Tibial artery (tissue), 4 donors: ENCODE data around the gene WDR82.

Source experiments
- DNase-seq, 2 donors: peaks; one replicate each; pipeline ENCODE4 v3.0.0-alpha.2; 2019
- H3K27ac ChIP-seq, 2 donors: fragments of 200-600 bp; sonication (generic) in 1 of 2; 1 replicate in 1 of 2; 2 replicates in 1 of 2; pipeline ENCODE4 v1.5.1; 2018 to 2019; ENCODE audit warnings: mild to moderate bottlenecking in 1 of 2
- H3K27me3 ChIP-seq, 2 donors: fragments of 200-600 bp; sonication (generic) in 1 of 2; one replicate each; pipeline versions ENCODE4 v1.5.1 to v1.6.0; 2016 to 2019
- H3K36me3 ChIP-seq, 3 donors: fragments of 200-600 bp; sonication (generic) in 2 of 3; one replicate each; pipeline ENCODE4 v1.5.1; 2016 to 2019; ENCODE audit warnings: mild to moderate bottlenecking in 2 of 3
- H3K4me1 ChIP-seq, 4 donors: fragments of 200-600 bp; sonication (generic) in 2 of 4; 1 replicate in 3 of 4; 2 replicates in 1 of 4; pipeline ENCODE4 v1.5.1; 2016 to 2019
- H3K4me3 ChIP-seq, 2 donors: fragments of 200-600 bp; sonication (generic) in 1 of 2; 1 replicate in 1 of 2; 2 replicates in 1 of 2; pipeline ENCODE4 v1.5.1; 2018 to 2019; ENCODE audit warnings: mild to moderate bottlenecking in 2 of 2
- H3K9me3 ChIP-seq, 3 donors: fragments of 200-600 bp; sonication (generic) in 1 of 3; one replicate each; pipeline ENCODE4 v1.5.1; 2016 to 2019
- CTCF ChIP-seq, 2 experiments: fragments of 200-600 bp in 1 of 2; fragments of 450-650 bp in 1 of 2; IDR thresholded peaks; one replicate each; pipeline ENCODE4 v1.5.1; 2017 to 2019; ENCODE audit warnings: antibody characterized with exemption in 2 of 2, mild to moderate bottlenecking in 1 of 2, moderate library complexity in 1 of 2
- intact Hi-C: fragments of 100-400 bp; cut with DNase I; formaldehyde crosslinking; loops from one replicate; pipeline ENCODE4 v1.15.0; 2023; ENCODE audit warnings: low total_unique reads

The WDR82 gene

GRCh38 chr3:52238761-52239701, 39.4 kb downstream of the WDR82 start, which contains the start of gene TWF2:
Gene TWF2, minus strand, starts transcription at chr3:52239158. Its CDS starts 142 bp downstream, at chr3:52239016.
- DNase-seq, result peak; percentile 68 to 87
- Histone ChIP-seq H3K36me3 (peaks cover 0 to 12% (median 5%) of the 10 kb centered on the region in 3 donors), H3K27ac (peak within 1 kb of the TSS; percentile 80 to 94), H3K9me3 (no peaks in the 10 kb centered on the region), H3K27me3 (no peaks in the 10 kb centered on the region), H3K4me1 (peaks cover 0 to 52% (median 37%) of the 10 kb centered on the region in 4 donors), H3K4me3 (peak within 1 kb of the TSS; percentile 82 to 94)
- peak; percentile 30 to 45 for TF ChIP-seq CTCF (IDR thresholded peaks at IDR 0.05)
- intact Hi-C loops, result loop anchor here (2.0 kb wide), 1 partner anchor 40 kb away; the partner anchor contains the start of gene WDR82

- no peak for TF ChIP-seq CTCF (IDR thresholded peaks at IDR 0.05)
- Histone ChIP-seq H3K4me3 (peak overlapping the region; percentile 82 to 94), H3K4me1 (peaks cover 0 to 52% (median 38%) of the 10 kb centered on the region in 4 donors), H3K27me3 (no peaks in the 10 kb centered on the region), H3K36me3 (peaks cover 0 to 18% (median 5%) of the 10 kb centered on the region in 3 donors), H3K27ac (peak overlapping the region; percentile 80 to 94), H3K9me3 (no peaks in the 10 kb centered on the region)
- intact Hi-C loops, result loop anchor here (2.0 kb wide), 1 partner anchor 41 kb away; the partner anchor contains the start of gene WDR82
- DNase-seq, result peak in 1 of 2 donors; percentile 67
Observed at GRCh38 chr3:52238193-52238760, 40.2 kb downstream of the WDR82 start.

- peak; percentile 90 to 92 for DNase-seq
- Histone ChIP-seq H3K4me1 (peaks cover 0 to 52% (median 38%) of the 10 kb centered on the region in 4 donors), H3K36me3 (peaks cover 0 to 24% (median 6%) of the 10 kb centered on the region in 3 donors), H3K9me3 (no peaks in the 10 kb centered on the region), H3K27me3 (no peaks in the 10 kb centered on the region), H3K27ac (peak overlapping the region; percentile 80 to 94), H3K4me3 (peak overlapping the region; percentile 82 to 94)
- no peak for TF ChIP-seq CTCF (IDR thresholded peaks at IDR 0.05)
- intact Hi-C loops, result loop anchor here (2.0 kb wide), 1 partner anchor 41 kb away; the partner anchor contains the start of gene WDR82
Observed at GRCh38 chr3:52237657-52238172, 40.7 kb downstream of the WDR82 start.

- TF ChIP-seq CTCF (IDR thresholded peaks at IDR 0.05), result no peak
- Histone ChIP-seq H3K4me3 (peak overlapping the region; percentile 82 to 94), H3K9me3 (no peaks in the 10 kb centered on the region), H3K4me1 (peaks cover 0 to 58% (median 38%) of the 10 kb centered on the region in 4 donors), H3K36me3 (peaks cover 0 to 30% (median 12%) of the 10 kb centered on the region in 3 donors), H3K27ac (peak overlapping the region; percentile 80 to 94), H3K27me3 (no peaks in the 10 kb centered on the region)
- peak in 1 of 2 donors; percentile 64 for DNase-seq
- intact Hi-C loops, result no loop called here
Observed at GRCh38 chr3:52237006-52237656, 41.3 kb downstream of the WDR82 start.

GRCh38 chr3:52236424-52236886, 42.0 kb downstream of the WDR82 start:
- Histone ChIP-seq H3K27me3 (no peaks in the 10 kb centered on the region), H3K4me3 (no peak overlapping the region), H3K27ac (peak overlapping the region; percentile 80 to 94), H3K9me3 (no peaks in the 10 kb centered on the region), H3K4me1 (peaks cover 0 to 59% (median 40%) of the 10 kb centered on the region in 4 donors), H3K36me3 (peaks cover 0 to 36% (median 19%) of the 10 kb centered on the region in 3 donors)
- peak in 1 of 2 donors; percentile 65 for DNase-seq
- intact Hi-C loops, result no loop called here
- no peak for TF ChIP-seq CTCF (IDR thresholded peaks at IDR 0.05)
